ENCODE data around the gene ROR2.

- no peak for TF ChIP-seq EZH2 (IDR thresholded peaks at IDR 0.05; ENCODE audit: insufficient read depth, poor library complexity, severe bottlenecking)
- no peak for TF ChIP-seq EZH2phosphoT487 (IDR thresholded peaks at IDR 0.05; ENCODE audit: insufficient read depth, low read depth)
Measured at GRCh38 chr9:91809581-91810285, 140.3 kb downstream of the ROR2 start.

Measured in GM23248 (cell line).